Measurements from ENCODE around the gene RNF111.
"Not testable (repeated sequence)": the region's sequence is repeated elsewhere in the genome, so short reads cannot be mapped to it uniquely, and the experiment has no call there.

The RNF111 gene

DNA sequence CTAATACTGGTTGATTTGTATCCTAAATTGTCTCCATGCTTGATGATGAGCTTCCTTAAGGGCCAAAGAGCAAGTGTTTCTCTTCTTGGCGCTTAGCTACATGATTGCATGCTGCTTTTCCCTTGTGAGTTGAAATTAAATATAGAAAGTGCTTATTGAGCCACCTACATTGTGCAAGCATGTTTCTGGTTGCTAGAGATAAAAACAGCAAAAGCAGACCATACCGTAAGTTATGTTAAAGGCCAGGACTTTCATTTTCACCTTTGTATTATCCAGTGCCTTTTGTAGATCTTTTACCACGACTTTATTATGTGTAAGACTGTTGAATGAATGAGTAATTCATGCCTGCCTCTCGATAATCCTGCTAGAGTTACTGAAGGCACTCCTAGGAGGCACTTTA lies 75.6 kb downstream of the RNF111 start:
- DNase-seq: no peak

DNA sequence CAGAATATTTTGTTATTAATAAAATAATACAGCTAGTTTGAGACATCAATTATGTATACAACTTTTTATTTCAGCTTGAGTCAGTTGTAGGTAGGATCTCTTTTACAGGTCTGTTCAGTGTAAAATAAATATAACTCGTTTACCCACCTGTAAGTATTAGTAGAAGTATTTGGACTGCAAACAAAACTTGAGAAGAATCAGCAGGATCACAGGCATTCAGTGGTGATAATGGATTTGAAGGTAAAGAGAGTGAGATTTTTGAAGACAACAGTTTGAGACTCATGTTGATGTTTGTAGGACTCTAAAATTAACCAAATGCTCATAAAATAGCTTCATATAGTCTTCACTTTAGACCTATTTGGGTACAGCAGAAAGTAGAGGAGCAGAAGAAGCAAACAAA lies 82.0 kb downstream of the RNF111 start:
- no peak for DNase-seq

DNA sequence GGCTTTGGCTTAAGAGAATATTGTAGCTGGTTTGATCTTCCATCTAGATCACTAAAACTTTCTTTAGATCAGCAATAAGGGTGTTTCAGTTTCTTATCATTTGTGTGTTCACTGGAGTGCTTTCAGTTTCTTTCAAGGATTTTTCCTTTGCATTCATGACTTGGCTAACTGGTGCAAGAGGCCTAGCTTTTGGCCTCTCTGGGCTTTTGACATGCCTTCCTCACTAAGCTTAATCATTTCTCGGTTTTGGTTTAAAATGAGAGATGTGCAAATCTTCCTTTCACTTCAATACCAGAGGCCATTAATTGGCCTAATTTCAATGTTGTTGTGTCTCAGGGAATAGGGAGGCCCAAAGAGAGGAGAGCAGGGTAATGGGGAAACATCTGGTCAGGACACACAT lies 87.1 kb downstream of the RNF111 start:
- peak; percentile 53 for DNase-seq

GRCh38 chr15:59087731-59088130 lies 100.3 kb downstream of the RNF111 start:
- DNase-seq: no peak

DNA sequence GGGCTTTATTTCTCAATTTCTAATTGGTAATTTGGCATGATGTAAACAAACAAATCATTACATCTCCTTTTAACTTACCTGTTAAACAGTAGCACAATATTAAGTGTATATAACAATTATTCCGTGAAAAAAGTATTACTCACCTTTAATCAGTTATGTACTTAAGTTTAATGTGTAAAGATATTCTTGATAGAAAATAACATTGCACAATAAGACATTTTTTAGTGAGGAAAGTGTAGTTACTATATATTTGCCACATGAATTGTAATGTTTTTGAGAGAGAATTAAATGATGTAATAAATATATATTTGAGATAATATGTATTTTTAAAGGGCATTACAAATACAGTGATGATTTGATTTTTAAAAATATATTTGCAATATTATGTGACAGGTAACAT lies 106.6 kb downstream of the RNF111 start:
- no peak for DNase-seq

GRCh38 chr15:59096429-59096828 lies 109.0 kb downstream of the RNF111 start:
- DNase-seq: no peak

GRCh38 chr15:59099162-59099685 lies 111.8 kb downstream of the RNF111 start:
- no peak for DNase-seq

DNA sequence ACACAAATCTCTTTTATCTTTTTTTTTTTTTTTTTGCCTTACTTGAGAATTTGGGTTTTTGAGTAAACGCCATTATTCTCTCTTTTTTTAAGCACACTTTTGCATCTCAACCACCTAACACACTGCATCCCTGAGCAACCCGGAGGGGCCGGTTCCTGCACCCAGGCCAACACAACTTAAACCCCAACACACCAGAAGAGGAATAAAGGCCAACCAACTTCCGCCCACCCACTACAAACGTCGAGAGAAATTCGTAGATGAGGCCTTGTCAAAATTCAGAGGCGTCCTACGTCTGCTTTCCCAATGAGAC lies 117.1 kb downstream of the RNF111 start:
- DNase-seq: no peak

DNA sequence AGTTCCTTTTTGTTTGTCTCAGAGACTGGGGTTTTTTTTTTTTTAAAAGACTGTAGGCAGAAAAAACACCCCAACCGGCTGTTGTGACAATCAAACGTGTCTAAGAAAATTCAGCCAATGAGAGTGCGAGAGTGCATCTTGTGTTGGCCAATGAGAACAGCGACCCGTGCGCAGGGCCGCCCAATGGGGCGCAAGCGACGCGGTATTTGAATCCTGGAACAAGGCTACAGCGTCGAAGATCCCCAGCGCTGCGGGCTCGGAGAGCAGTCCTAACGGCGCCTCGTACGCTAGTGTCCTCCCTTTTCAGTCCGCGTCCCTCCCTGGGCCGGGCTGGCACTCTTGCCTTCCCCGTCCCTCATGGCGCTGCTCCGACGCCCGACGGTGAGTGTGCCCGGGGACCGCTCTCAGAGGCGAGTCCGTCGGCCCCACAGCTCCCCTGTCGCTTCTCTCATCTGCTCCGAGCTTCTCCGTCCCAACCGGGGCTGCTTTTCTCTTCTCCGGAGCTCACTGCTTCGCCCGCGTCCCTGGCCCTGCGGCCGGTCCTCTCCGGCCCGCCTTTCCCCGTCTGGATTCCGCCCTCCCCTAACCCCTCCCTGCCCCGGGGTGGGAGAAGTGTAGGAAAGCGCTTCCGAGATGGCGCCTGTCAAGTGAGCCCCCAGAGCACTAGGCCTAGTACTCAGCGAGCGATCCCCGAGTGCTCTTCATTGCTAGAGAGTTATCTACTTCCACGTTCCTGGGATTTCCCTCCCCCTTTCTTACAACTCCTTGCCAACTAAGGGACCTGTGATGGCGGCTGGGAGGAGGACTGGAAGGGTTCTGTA lies 117.7 kb downstream of the RNF111 start, which contains the start of gene CCNB2:
TSS of gene CCNB2 (plus strand) at position 235 of the 821 bp plus-strand sequence. CDS start at position 358, 123 bp downstream.
- peak; percentile 98 for DNase-seq

- DNase-seq: peak; percentile 40
Observed at GRCh38 chr15:59105854-59106253, 118.4 kb downstream of the RNF111 start.

DNA sequence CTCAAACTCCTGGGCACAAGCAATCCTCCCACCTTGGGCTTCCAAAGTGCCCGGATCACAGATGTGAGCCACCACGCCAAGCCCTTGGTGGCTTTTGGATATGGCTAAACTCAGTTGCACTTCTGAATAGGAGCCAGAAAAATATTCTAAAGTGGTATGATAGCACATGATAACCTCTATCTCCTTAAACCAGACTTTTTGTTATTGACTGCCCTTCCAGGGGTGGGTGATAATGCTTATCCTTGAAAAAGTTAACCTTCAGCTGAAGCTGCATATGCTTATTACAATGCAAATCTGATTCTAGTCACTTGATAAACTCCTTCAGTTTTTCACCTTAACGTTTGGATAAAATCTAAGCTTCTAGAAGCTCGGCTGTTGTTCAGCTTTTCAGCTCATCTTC lies 123.8 kb downstream of the RNF111 start:
- no peak for DNase-seq

DNA sequence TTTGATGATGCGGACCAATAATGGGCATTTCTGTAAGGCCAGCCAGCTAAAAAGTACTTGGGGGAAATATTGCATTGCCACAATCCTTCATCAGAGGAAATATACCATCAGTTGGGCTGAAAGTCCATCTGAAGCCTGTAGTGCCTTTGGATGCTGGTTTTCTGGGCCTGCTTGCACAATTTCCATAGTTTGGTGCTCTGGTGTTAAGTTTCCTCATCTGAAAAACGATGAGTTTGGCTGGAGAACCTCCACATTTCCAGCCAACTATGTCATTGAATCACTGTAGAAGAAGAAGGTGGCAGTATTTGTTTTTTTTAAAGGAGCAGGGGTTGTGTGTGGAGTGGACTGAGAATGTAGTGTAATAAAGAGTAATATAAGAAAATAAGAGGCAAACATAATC lies 127.6 kb downstream of the RNF111 start:
- no peak for DNase-seq

- DNase-seq: no peak
Observed at GRCh38 chr15:59116141-59116540, 128.7 kb downstream of the RNF111 start.

DNA sequence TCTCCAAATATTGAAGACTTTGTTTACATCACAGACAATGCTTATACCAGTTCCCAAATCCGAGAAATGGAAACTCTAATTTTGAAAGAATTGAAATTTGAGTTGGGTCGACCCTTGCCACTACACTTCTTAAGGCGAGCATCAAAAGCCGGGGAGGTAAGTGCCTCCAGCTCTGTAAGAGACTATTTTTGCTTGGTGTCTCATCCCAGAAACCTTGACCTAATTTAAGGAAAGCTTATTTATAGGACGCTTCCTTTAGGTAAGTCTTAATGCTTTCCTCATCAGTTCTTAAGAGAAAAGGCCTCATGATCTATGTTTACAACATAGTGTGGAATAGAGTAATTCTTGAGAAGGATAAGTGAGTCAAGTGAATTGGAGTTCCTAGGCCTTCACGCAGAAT lies 129.3 kb downstream of the RNF111 start:
- no peak for DNase-seq

DNA sequence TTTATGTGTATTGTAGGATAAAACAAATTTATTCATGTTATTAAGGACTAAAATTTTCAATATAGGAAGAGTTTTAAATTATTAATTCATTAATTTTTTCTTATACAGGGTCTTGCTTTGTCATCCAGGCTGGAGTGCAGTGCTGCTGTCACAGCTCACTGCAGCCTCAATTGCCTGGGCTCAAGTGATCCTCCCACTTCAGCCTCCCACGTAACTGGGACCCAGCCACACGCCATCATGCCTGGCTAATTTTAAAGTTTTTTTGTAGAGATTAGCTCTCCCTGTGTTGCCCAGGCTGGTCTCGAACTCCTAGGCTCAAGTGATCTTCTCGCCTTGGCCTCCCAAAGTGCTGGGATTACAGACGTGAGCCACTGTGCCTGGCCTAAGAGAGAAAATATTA lies 132.2 kb downstream of the RNF111 start:
- no peak for DNase-seq

GRCh38 chr15:59120937-59121336 lies 133.5 kb downstream of the RNF111 start:
- no peak for DNase-seq

DNA sequence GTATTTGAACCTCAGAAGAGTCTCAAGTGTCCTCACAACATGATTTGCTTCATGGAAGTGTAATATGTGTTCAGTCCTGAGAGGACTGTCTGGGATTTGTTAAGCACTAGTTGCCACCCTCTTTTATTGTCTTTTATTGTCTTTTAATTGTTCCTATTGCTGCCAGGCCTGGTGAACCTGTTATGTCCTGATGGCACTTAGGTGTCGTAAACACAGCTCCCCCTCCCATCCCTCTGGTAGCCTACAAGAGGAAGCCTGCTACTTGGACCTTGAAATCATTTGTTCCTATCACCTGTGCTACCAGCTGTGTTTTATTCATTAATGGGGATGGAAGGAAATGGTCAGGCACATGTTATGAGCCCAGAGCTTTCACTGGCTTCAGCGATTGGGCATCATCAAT lies 136.8 kb downstream of the RNF111 start:
- DNase-seq: no peak

- not testable (repeated sequence) for DNase-seq
Observed at GRCh38 chr15:59125683-59126082, 138.2 kb downstream of the RNF111 start.

DNA sequence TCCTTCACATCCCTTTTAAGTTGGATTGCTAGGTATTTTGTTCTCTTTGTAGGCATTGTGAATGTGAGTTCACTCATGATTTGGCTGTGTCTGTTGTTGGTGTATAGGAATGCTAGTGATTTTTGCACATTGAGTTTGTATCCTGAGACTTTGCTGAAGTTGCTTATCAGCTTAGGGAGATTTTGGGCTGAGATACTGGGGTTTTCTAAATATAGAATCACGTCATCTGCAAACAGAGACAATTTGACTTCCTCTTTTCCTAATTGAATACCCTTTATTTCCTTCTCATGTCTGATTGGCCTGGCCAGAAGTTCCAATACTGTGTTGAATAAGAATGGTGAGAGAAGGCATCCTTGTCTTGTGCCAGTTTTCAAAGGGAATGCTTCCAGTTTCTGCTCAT lies 139.8 kb downstream of the RNF111 start:
- not testable (repeated sequence) for DNase-seq

GRCh38 chr15:59131456-59131855 lies 144.0 kb downstream of the RNF111 start:
- DNase-seq: no peak

- no peak for DNase-seq
Observed at GRCh38 chr15:59131969-59132562, 144.6 kb downstream of the RNF111 start.

GRCh38 chr15:59133929-59134427 lies 146.5 kb downstream of the RNF111 start:
- no peak for DNase-seq

- no peak for DNase-seq
Observed at GRCh38 chr15:59137566-59137965, 150.1 kb downstream of the RNF111 start.

DNA sequence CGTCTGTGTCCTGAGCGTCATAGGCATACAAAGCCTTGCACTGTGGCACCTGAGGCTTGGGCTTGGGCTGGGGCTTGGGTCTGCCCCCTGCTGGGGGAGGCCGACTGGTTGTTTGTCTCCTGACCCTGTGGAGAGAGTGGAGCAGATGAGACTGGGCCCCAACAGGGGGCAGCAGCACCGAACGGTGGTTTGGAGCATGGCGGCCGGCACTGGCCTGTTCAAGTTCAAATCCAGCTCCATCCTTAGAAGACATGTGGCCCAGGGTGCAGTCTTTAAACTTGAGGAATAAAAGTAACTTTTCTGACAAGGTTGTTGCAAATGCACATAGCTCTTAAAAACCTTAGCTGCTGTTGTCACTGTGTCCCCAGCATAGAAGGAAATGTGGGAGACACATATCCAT lies 150.8 kb downstream of the RNF111 start:
- DNase-seq: peak; percentile 81
